Measurements from ENCODE around the gene TMEM151A.

DNA sequence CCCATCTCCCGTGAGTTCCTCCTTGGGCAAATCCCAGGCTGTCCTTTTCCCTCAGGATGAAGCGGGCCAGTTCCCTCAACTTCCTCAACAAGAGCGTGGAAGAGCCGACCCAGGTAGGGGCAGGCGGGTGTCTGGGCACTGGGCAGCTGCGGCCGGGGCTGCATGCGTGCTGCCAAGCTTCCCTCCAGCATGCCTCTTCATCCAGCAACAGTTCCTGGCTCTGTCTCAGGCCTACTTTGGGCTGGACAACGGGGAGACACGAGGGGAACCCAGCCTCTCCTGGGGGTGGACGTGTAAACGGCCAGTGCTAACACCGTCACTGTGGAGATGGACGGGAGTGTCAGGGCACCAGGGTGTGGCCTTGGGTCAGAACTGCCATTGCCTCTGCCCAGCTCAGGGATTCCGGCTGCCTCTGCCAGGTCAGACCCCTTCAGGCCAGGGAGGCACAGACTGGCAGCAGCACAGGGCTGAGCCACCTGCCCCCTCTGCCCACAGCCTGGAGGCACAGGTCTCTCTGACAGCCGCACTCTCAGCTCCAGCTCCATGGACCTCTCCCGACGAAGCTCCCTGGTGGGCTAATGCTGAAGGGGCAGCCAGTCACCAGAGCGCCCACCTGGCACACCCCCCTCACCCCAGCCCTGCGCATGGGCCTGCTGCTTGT is 25.2 kb upstream of the TMEM151A start:
- TF ChIP-seq, protein P1, sequence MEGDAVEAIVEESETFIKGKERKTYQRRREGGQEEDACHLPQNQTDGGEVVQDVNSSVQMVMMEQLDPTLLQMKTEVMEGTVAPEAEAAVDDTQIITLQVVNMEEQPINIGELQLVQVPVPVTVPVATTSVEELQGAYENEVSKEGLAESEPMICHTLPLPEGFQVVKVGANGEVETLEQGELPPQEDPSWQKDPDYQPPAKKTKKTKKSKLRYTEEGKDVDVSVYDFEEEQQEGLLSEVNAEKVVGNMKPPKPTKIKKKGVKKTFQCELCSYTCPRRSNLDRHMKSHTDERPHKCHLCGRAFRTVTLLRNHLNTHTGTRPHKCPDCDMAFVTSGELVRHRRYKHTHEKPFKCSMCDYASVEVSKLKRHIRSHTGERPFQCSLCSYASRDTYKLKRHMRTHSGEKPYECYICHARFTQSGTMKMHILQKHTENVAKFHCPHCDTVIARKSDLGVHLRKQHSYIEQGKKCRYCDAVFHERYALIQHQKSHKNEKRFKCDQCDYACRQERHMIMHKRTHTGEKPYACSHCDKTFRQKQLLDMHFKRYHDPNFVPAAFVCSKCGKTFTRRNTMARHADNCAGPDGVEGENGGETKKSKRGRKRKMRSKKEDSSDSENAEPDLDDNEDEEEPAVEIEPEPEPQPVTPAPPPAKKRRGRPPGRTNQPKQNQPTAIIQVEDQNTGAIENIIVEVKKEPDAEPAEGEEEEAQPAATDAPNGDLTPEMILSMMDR (conservative IDR thresholded peaks at IDR 0.05; ENCODE audit: low read depth in 2 of 2): no peak
- TF ChIP-seq, protein P2, sequence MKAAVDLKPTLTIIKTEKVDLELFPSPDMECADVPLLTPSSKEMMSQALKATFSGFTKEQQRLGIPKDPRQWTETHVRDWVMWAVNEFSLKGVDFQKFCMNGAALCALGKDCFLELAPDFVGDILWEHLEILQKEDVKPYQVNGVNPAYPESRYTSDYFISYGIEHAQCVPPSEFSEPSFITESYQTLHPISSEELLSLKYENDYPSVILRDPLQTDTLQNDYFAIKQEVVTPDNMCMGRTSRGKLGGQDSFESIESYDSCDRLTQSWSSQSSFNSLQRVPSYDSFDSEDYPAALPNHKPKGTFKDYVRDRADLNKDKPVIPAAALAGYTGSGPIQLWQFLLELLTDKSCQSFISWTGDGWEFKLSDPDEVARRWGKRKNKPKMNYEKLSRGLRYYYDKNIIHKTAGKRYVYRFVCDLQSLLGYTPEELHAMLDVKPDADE (IDR thresholded peaks at IDR 0.05): no peak
- no peak for TF ChIP-seq POLR2AphosphoS5 (IDR thresholded peaks at IDR 0.05; ENCODE audit: low read depth)
- TF ChIP-seq EZH2 (IDR thresholded peaks at IDR 0.05; ENCODE audit: low read depth, unreplicated experiment): no peak
- no peak for TF ChIP-seq EZH2phosphoT487 (IDR thresholded peaks at IDR 0.05; ENCODE audit: unreplicated experiment)
- TF ChIP-seq JUNB (IDR thresholded peaks at IDR 0.05; ENCODE audit: unreplicated experiment): no peak
